ENCODE data around the gene GHRHR. TPM values are rescaled to one million over a fixed set of nuclear protein-coding genes. Genes with fewer than 3 reads are reported as not detected.

The GHRHR gene
- total and polyA plus RNA-seq, 9 of the 15 experiments (the other 6 are each of a cell fraction or from before 2014, with no cell fraction given) = not detected

DNA sequence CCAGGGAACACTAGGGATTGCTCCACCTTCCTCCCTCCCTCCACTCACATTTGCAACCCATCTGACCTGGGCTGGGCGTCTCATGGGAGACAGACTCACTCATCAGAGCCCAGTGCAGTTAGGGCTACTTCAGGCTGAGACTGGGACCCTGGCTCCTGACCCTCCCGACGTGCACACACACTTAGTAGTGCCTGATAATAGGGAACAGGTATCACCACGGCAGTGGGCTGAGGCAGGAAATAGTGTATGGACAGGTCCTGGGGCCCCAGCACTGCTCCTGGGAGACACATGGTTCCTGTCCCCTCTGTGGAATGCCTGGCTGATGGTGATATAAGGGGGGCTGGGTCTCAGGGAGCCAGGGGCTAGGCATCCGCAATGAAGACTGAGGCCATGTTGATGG is 37.8 kb upstream of the GHRHR start:
- no peaks in the 10 kb centered on the region for H3K9me3 ChIP-seq (replicated peaks; ENCODE audit: control insufficient read depth, insufficient read depth, low read depth, low read length)
- TF ChIP-seq TAF9B (IDR thresholded peaks at IDR 0.05; ENCODE audit: partially characterized antibody) (no peak), NR0B1 (IDR thresholded peaks at IDR 0.05; ENCODE audit: partially characterized antibody) (no peak), SPI1 (IDR thresholded peaks at IDR 0.05; ENCODE audit: borderline replicate concordance, low read depth, low read length) (no peak), CREM (IDR thresholded peaks at IDR 0.05; ENCODE audit: low read depth) (no peak), ZBTB34 (CRISPR knock-in tag; IDR thresholded peaks at IDR 0.05) (no peak), RFX1 (IDR thresholded peaks at IDR 0.05) (no peak), SIX5 (IDR thresholded peaks at IDR 0.05; ENCODE audit: borderline replicate concordance in 1 of 2, insufficient read depth in 1 of 2, low read depth in 1 of 2, low read length in 2 of 2) (no peak), SIN3A (IDR thresholded peaks at IDR 0.05; ENCODE audit: borderline replicate concordance in 2 of 2, control insufficient read depth in 1 of 2, low read depth in 2 of 2, low read length in 2 of 2) (no peak), FOXM1 (IDR thresholded peaks at IDR 0.05; ENCODE audit: low read depth) (no peak), FOXM1 (CRISPR knock-in tag; IDR thresholded peaks at IDR 0.05; ENCODE audit: low read depth) (no peak), IFI16 (CRISPR knock-in tag; IDR thresholded peaks at IDR 0.05) (no peak), HINFP (tag; conservative IDR thresholded peaks at IDR 0.05; ENCODE audit: low read depth) (no peak), FUS (optimal IDR thresholded peaks at IDR 0.05; ENCODE audit: low read depth, low read length) (no peak)
- TF ChIP-seq, protein P1, sequence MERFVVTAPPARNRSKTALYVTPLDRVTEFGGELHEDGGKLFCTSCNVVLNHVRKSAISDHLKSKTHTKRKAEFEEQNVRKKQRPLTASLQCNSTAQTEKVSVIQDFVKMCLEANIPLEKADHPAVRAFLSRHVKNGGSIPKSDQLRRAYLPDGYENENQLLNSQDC (CRISPR knock-in tag; IDR thresholded peaks at IDR 0.05) = no peak
- TF ChIP-seq, protein P2, sequence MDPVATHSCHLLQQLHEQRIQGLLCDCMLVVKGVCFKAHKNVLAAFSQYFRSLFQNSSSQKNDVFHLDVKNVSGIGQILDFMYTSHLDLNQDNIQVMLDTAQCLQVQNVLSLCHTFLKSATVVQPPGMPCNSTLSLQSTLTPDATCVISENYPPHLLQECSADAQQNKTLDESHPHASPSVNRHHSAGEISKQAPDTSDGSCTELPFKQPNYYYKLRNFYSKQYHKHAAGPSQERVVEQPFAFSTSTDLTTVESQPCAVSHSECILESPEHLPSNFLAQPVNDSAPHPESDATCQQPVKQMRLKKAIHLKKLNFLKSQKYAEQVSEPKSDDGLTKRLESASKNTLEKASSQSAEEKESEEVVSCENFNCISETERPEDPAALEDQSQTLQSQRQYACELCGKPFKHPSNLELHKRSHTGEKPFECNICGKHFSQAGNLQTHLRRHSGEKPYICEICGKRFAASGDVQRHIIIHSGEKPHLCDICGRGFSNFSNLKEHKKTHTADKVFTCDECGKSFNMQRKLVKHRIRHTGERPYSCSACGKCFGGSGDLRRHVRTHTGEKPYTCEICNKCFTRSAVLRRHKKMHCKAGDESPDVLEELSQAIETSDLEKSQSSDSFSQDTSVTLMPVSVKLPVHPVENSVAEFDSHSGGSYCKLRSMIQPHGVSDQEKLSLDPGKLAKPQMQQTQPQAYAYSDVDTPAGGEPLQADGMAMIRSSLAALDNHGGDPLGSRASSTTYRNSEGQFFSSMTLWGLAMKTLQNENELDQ (CRISPR knock-in tag; IDR thresholded peaks at IDR 0.05; ENCODE audit: borderline replicate concordance) = no peak
- CTCF ChIA-PET (ENCODE audit: low intra/inter-chr PET ratio) = no interaction called here
- no peak overlapping the region for H3K4me3 ChIP-seq
- no peaks in the 10 kb centered on the region for H3K27me3 ChIP-seq (ENCODE audit: control insufficient read depth in 2 of 2, insufficient read depth in 2 of 2, low read length in 2 of 2)
- no peak overlapping the region for H2AFZ ChIP-seq (ENCODE audit: low read depth, low read length)
- H3K27ac ChIP-seq (ENCODE audit: extremely low read depth, low read depth, low read length) = no peak overlapping the region
- H3K4me2 ChIP-seq (ENCODE audit: insufficient read depth, low read length) = no peak overlapping the region
- BruUV-seq (replicated peaks) = no TSS peak
- DNase-seq (ENCODE audit: extremely low read depth in 1 of 4, low spot score in 3 of 4) (no peak), ATAC-seq (no peak), FAIRE-seq (no peak)
- WGBS (ENCODE audit: insufficient coverage, low coverage, missing lambda C conversion rate) = 29% methylated on average over 5 of the region's 5 CpGs
- intact Hi-C loops (cut with micrococcal nuclease) (no loop called here), in situ Hi-C loops (cut with MboI) (no loop called here)
- POLR2A ChIA-PET = no interaction called here
- no peak overlapping the region for H3K9ac ChIP-seq (ENCODE audit: insufficient read depth in 1 of 2, low read depth in 2 of 2, low read length in 2 of 2)
- H3K36me3 ChIP-seq (ENCODE audit: control insufficient read depth, insufficient read depth, low read length) = no peaks in the 10 kb centered on the region
- peaks cover 7% of the 10 kb centered on the region for H3K9me1 ChIP-seq (ENCODE audit: control insufficient read depth, insufficient read depth, low read length)
- peaks cover 16 to 23% of the 10 kb centered on the region in 2 experiments; a peak in 4 of 5 replicates for H3K4me1 ChIP-seq (replicated peaks in 1 of 2; ENCODE audit: control insufficient read depth in 2 of 2, insufficient read depth in 2 of 2, low read length in 2 of 2)
- H3K79me2 ChIP-seq (ENCODE audit: control insufficient read depth, insufficient read depth, low read length) = no peaks in the 10 kb centered on the region
- no peaks in the 10 kb centered on the region for H4K20me1 ChIP-seq (replicated peaks; ENCODE audit: control insufficient read depth, insufficient read depth, low read length)

Measured in K562 (cell line).